ENCODE measurements around the gene FAM210A. TPM values are rescaled to one million over a fixed set of nuclear protein-coding genes. Genes with fewer than 3 reads are reported as not detected.

Gene FAM210A
- total RNA-seq, 6 donors from 2014 or later = 2.1 to 12.9 (median 10.6) TPM

DNA sequence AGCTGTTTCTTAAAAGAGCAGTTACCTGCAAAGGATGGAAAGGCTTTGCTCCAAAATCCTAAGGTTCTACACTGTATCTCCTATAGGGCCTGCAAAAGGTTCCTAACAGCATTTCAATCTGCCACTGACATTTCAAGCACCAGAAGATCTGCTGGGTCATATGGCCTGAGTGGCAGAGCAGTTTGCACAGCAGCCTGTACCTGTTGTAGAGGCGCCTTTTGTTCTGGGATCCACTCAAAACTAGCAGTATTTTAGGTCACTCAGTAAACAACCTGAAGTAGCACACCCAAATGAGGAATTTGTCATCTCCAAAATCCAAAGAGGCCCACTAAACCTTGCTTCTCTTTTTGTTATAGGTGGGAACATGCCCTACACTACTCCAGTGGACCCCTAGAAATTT lies 6.2 kb downstream of the FAM210A start:
- 69% methylated on average over 1 of the region's 1 CpG; no CpG with 5 or more reads in 1 of the 2 donors for WGBS, 2 donors
- H3K27ac ChIP-seq = no peak overlapping the region

GRCh38 chr18:13716916-13717315 lies 9.4 kb downstream of the FAM210A start:
- H3K4me3 ChIP-seq = no peak overlapping the region
- TF ChIP-seq POLR2A (IDR thresholded peaks at IDR 0.05) (no peak), CTCF (IDR thresholded peaks at IDR 0.05) (no peak), EP300 (IDR thresholded peaks at IDR 0.05) (no peak), POLR2AphosphoS5 (IDR thresholded peaks at IDR 0.05) (no peak)
- H3K9me3 ChIP-seq = no peaks in the 10 kb centered on the region
- WGBS, 2 donors = 94% methylated on average over 4 of the region's 4 CpGs
- H3K27ac ChIP-seq = no peak overlapping the region
- H3K4me1 ChIP-seq = no peaks in the 10 kb centered on the region
- no peaks in the 10 kb centered on the region for H3K36me3 ChIP-seq
- no peaks in the 10 kb centered on the region for H3K27me3 ChIP-seq
- DNase-seq = no peak
- ATAC-seq (ENCODE audit: low FRiP score in 2 of 2) = no peak

More for the DNA sequence above, 6.2 kb downstream of the FAM210A start:
- DNase-seq (no peak), ATAC-seq (ENCODE audit: low FRiP score in 2 of 2) (no peak)
- Histone ChIP-seq H3K4me3 (no peak overlapping the region), H3K9me3 (no peaks in the 10 kb centered on the region), H3K27me3 (no peaks in the 10 kb centered on the region), H3K36me3 (no peaks in the 10 kb centered on the region), H3K4me1 (peaks cover 2 to 12% (median 7%) of the 10 kb centered on the region in 4 donors)
- TF ChIP-seq POLR2AphosphoS5 (IDR thresholded peaks at IDR 0.05) (no peak), CTCF (IDR thresholded peaks at IDR 0.05) (no peak), POLR2A (IDR thresholded peaks at IDR 0.05) (no peak), EP300 (IDR thresholded peaks at IDR 0.05) (no peak)

- Histone ChIP-seq H3K4me3 (no peak overlapping the region), H3K4me1 (no peaks in the 10 kb centered on the region), H3K27me3 (no peaks in the 10 kb centered on the region), H3K27ac (no peak overlapping the region), H3K9me3 (no peaks in the 10 kb centered on the region), H3K36me3 (no peaks in the 10 kb centered on the region)
- TF ChIP-seq POLR2A (IDR thresholded peaks at IDR 0.05) = no peak
- no peak for DNase-seq
- 96 to 100% methylated on average over 2 of the region's 2 CpGs for WGBS, 2 donors
- no peak for ATAC-seq (ENCODE audit: low FRiP score in 2 of 2)
Measured at GRCh38 chr18:13715330-13715729, 11.0 kb downstream of the FAM210A start.

DNA sequence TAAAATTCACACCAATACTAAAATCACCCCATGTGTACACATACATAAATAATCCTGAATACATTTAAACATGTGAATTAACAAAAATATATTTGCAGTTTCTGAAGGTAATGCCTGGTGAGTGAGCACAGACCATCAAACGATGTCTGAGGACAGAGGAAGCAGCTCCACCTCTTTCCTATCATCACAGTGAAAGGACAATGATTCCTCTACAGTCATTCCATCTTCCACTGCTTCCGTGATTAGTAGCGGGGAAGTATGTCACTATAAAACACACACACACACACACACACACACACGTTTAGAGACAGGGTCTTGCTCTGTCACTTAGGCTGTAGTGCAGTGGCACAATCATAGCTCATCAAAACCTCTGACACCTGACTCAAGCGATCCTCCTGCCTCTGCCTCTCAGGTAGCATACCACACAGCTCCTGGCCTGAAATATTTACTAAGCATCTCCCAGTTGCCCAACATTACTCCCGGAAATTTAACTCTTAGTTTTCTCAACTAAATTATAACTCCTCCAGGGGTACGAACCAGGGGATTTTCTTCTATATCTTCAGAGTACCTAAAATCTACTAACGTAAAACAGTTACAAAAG lies 12.8 kb downstream of the FAM210A start:
- WGBS, 2 donors = 71 to 72% methylated on average over 8 of the region's 8 CpGs
- no peak for DNase-seq
- TF ChIP-seq EP300 (IDR thresholded peaks at IDR 0.05) = no peak
- TF ChIP-seq POLR2A (IDR thresholded peaks at IDR 0.05) = no peak
- no peak for TF ChIP-seq POLR2AphosphoS5 (IDR thresholded peaks at IDR 0.05)
- TF ChIP-seq CTCF (IDR thresholded peaks at IDR 0.05) = no peak
- no peak for ATAC-seq (ENCODE audit: low FRiP score in 2 of 2)
- H3K36me3 ChIP-seq = no peaks in the 10 kb centered on the region
- H3K27ac ChIP-seq = no peak overlapping the region
- no peaks in the 10 kb centered on the region for H3K27me3 ChIP-seq
- H3K9me3 ChIP-seq = no peaks in the 10 kb centered on the region
- H3K4me1 ChIP-seq = no peaks in the 10 kb centered on the region
- H3K4me3 ChIP-seq = no peak overlapping the region

GRCh38 chr18:13712400-13713131 lies 13.8 kb downstream of the FAM210A start:
- H3K27me3 ChIP-seq = no peaks in the 10 kb centered on the region
- no peaks in the 10 kb centered on the region for H3K4me1 ChIP-seq
- ATAC-seq (ENCODE audit: low FRiP score in 2 of 2) (no peak), DNase-seq (no peak)
- H3K27ac ChIP-seq = no peak overlapping the region
- no peak overlapping the region for H3K4me3 ChIP-seq
- TF ChIP-seq POLR2AphosphoS5 (IDR thresholded peaks at IDR 0.05) (no peak), EP300 (IDR thresholded peaks at IDR 0.05) (no peak), CTCF (IDR thresholded peaks at IDR 0.05) (no peak), POLR2A (IDR thresholded peaks at IDR 0.05) (no peak)
- no peaks in the 10 kb centered on the region for H3K36me3 ChIP-seq
- H3K9me3 ChIP-seq = no peaks in the 10 kb centered on the region
- 80 to 86% methylated on average over 8 of the region's 8 CpGs for WGBS, 2 donors

Measured in upper lobe of left lung (tissue), 6 donors.